ENCODE data around the gene ALKBH3. TPM values are rescaled to one million over a fixed set of nuclear protein-coding genes. Genes with fewer than 3 reads are reported as not detected.

Gene ALKBH3
- total and polyA plus RNA-seq, 4 donors = 7.8 to 17.2 (median 13.8) TPM

DNA sequence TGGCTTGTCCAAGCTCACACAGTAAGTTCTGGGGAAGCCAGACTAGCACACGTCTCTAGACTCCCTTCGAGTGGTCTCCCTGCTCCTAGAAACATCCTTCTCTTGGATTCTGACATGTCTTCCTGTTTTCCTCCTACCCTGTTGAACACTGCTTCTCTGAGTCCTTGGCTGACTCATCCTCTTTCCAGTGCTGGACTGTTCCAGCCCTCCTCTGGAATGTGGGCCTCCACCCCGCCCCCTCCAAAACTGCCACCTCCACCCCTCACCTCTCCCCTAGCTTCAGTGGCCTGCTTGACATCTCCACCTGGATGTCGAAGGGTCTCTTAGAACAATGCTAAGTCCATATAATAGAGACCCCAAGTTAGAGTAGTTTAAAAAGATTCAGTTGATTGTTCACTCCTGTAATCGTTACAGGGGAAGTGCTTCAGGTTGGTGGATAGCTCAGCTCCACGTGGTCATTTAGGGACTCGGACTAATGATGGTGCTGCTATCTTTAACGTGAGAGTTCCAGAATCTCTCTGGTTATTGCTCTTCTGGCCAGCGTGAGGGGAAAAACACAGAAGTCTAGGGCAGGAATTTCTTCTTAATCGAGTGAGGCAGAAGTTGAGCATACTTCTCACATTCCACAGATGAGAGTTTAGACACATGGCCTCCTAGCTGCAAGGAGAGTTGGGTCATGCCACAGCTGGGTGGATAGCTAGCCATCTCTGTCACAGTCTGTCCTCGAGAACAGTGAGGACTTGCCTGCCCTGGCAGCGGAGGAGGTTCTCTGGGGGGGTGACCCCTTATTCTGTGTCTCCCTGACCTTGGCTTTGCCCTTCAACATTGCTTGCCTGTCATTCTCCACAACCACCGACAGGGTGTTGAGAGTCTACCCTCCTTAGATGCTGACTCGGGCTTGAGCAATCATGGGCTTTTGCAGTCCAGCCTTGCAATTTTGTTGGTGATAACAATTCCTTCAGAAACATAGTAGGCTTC lies 57.1 kb downstream of the ALKBH3 start:
- Histone ChIP-seq H3K36me3 (ENCODE audit: control insufficient read depth in 4 of 4, insufficient read depth in 3 of 4, low read depth in 1 of 4, low read length in 3 of 4) (no peaks in the 10 kb centered on the region), H3K9ac (ENCODE audit: low read depth in 1 of 2, low read length in 2 of 2) (no peak overlapping the region), H3K4me3 (ENCODE audit: low read depth in 1 of 3, low read length in 3 of 3) (no peak overlapping the region), H3K27me3 (ENCODE audit: control insufficient read depth in 4 of 4, insufficient read depth in 4 of 4, low read length in 3 of 4) (no peaks in the 10 kb centered on the region), H3K9me3 (ENCODE audit: control insufficient read depth in 4 of 4, low read length in 3 of 4) (no peaks in the 10 kb centered on the region), H3K4me1 (ENCODE audit: control insufficient read depth in 4 of 4, insufficient read depth in 4 of 4, low read length in 3 of 4) (peaks cover 0 to 5% (median 2%) of the 10 kb centered on the region in 4 donors), H3K27ac (ENCODE audit: low read depth in 1 of 2, low read length in 2 of 2) (peak overlapping the region; percentile 25 to 33)
- DNase-seq (ENCODE audit: low spot score) = no peak
- WGBS = 66% methylated on average over 14 of the region's 14 CpGs
- TF ChIP-seq, protein P1, sequence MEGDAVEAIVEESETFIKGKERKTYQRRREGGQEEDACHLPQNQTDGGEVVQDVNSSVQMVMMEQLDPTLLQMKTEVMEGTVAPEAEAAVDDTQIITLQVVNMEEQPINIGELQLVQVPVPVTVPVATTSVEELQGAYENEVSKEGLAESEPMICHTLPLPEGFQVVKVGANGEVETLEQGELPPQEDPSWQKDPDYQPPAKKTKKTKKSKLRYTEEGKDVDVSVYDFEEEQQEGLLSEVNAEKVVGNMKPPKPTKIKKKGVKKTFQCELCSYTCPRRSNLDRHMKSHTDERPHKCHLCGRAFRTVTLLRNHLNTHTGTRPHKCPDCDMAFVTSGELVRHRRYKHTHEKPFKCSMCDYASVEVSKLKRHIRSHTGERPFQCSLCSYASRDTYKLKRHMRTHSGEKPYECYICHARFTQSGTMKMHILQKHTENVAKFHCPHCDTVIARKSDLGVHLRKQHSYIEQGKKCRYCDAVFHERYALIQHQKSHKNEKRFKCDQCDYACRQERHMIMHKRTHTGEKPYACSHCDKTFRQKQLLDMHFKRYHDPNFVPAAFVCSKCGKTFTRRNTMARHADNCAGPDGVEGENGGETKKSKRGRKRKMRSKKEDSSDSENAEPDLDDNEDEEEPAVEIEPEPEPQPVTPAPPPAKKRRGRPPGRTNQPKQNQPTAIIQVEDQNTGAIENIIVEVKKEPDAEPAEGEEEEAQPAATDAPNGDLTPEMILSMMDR (IDR thresholded peaks at IDR 0.05; ENCODE audit: low read depth, low read length, missing input control) = peak; percentile 5
- TF ChIP-seq, protein P2, sequence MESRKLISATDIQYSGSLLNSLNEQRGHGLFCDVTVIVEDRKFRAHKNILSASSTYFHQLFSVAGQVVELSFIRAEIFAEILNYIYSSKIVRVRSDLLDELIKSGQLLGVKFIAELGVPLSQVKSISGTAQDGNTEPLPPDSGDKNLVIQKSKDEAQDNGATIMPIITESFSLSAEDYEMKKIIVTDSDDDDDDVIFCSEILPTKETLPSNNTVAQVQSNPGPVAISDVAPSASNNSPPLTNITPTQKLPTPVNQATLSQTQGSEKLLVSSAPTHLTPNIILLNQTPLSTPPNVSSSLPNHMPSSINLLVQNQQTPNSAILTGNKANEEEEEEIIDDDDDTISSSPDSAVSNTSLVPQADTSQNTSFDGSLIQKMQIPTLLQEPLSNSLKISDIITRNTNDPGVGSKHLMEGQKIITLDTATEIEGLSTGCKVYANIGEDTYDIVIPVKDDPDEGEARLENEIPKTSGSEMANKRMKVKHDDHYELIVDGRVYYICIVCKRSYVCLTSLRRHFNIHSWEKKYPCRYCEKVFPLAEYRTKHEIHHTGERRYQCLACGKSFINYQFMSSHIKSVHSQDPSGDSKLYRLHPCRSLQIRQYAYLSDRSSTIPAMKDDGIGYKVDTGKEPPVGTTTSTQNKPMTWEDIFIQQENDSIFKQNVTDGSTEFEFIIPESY (IDR thresholded peaks at IDR 0.05) = no peak
- TF ChIP-seq NR2F2 (IDR thresholded peaks at IDR 0.05) (peak; percentile 23), RXRA (IDR thresholded peaks at IDR 0.05) (peak in 1 of 2 donors; percentile 4)

DNA sequence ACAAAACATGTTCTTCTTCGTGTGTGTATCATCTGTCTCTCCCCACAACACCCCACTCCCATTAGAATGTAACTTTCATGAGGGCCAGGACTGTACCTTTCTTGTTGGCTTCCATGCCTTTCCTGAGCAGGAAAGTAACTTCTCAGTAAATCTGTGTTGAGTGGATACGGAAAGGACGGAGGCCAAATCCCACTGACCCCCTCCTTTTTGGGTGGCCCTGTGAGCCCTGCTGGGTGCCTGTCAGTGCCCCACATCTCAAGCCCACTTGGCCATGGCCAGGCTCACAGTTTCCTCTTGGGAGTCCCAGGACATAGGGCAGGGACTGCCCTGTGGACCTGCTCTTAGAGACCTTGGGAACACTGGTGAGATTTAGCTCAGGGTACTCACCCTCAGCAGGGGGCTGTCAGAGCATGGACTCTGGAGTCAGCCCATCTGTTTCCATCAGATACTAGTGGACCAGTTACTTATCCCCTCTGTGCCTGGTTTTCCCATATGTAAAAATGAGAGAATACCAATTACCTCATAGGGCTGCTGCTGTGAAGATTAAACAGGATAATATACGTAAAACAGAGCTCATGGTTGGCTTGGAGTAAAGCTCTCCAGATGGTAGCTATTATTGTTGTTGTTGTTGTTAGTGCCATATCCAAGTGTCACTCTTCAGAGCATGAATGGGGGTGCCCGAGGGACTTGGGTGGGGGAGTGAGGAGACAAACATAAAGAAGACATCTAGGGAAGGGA lies 60.8 kb downstream of the ALKBH3 start:
- no peak overlapping the region for H3K9ac ChIP-seq (ENCODE audit: low read depth in 1 of 2, low read length in 2 of 2)
- TF ChIP-seq EGR1 (IDR thresholded peaks at IDR 0.05; ENCODE audit: low read depth in 2 of 2) = no peak
- no peak for TF ChIP-seq JUND (IDR thresholded peaks at IDR 0.05)
- no peak for TF ChIP-seq TAF1 (conservative IDR thresholded peaks at IDR 0.05)
- TF ChIP-seq GABPA (IDR thresholded peaks at IDR 0.05 in 1 of 2, conservative IDR thresholded peaks at IDR 0.05 in 1 of 2) = no peak
- TF ChIP-seq FOXA1 (IDR thresholded peaks at IDR 0.05) = no peak
- TF ChIP-seq HNF4A (conservative IDR thresholded peaks at IDR 0.05) = no peak
- TF ChIP-seq FOXA2 (IDR thresholded peaks at IDR 0.05) = no peak
- no peak for TF ChIP-seq SP1 (IDR thresholded peaks at IDR 0.05)
- TF ChIP-seq HNF4G (IDR thresholded peaks at IDR 0.05) = no peak
- TF ChIP-seq, protein P2 (IDR thresholded peaks at IDR 0.05) = no peak
- TF ChIP-seq YY1 (IDR thresholded peaks at IDR 0.05) = no peak
- TF ChIP-seq RAD21 (IDR thresholded peaks at IDR 0.05) = no peak
- TF ChIP-seq, protein P1 (IDR thresholded peaks at IDR 0.05; ENCODE audit: low read depth, low read length, missing input control) = no peak
- TF ChIP-seq, protein P3, sequence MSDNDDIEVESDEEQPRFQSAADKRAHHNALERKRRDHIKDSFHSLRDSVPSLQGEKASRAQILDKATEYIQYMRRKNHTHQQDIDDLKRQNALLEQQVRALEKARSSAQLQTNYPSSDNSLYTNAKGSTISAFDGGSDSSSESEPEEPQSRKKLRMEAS (IDR thresholded peaks at IDR 0.05) = no peak
- TF ChIP-seq, protein P4, sequence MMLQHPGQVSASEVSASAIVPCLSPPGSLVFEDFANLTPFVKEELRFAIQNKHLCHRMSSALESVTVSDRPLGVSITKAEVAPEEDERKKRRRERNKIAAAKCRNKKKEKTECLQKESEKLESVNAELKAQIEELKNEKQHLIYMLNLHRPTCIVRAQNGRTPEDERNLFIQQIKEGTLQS (IDR thresholded peaks at IDR 0.05) = no peak

More for the DNA sequence above, 60.8 kb downstream of the ALKBH3 start:
- peak overlapping the region; percentile 6 to 67 for H3K27ac ChIP-seq (ENCODE audit: low read depth in 1 of 2, low read length in 2 of 2)
- peaks cover 0 to 2% (median 0%) of the 10 kb centered on the region in 4 donors for H3K27me3 ChIP-seq (ENCODE audit: control insufficient read depth in 4 of 4, insufficient read depth in 4 of 4, low read length in 3 of 4)
- peak overlapping the region in 1 of 3 donors; percentile 77 for H3K4me3 ChIP-seq (ENCODE audit: low read depth in 1 of 3, low read length in 3 of 3)
- peaks cover 0 to 25% (median 15%) of the 10 kb centered on the region in 4 donors for H3K4me1 ChIP-seq (ENCODE audit: control insufficient read depth in 4 of 4, insufficient read depth in 4 of 4, low read length in 3 of 4)
- no peaks in the 10 kb centered on the region for H3K9me3 ChIP-seq (ENCODE audit: control insufficient read depth in 4 of 4, low read length in 3 of 4)
- DNase-seq (ENCODE audit: low spot score) = no peak
- 56% methylated on average over 5 of the region's 5 CpGs for WGBS
- H3K36me3 ChIP-seq (ENCODE audit: control insufficient read depth in 4 of 4, insufficient read depth in 3 of 4, low read depth in 1 of 4, low read length in 3 of 4) = no peaks in the 10 kb centered on the region
